SKM-1 treated with dmso at 0.1 percent for 144 hours (cell line): ENCODE data around the gene UBE2G2.
A peak's percentile ranks its signal among the peaks of the same experiment; 100 is the strongest.

Source experiments
- DNase-seq: peaks from one replicate; lab custom pipeline; 2025; ENCODE audit not compliant: unreplicated experiment; lab: John Stamatoyannopoulos, UW

UBE2G2 gene

GRCh38 chr21:44730951-44731579 lies 70.6 kb downstream of the UBE2G2 start:
- peak; percentile 70 for DNase-seq

DNA sequence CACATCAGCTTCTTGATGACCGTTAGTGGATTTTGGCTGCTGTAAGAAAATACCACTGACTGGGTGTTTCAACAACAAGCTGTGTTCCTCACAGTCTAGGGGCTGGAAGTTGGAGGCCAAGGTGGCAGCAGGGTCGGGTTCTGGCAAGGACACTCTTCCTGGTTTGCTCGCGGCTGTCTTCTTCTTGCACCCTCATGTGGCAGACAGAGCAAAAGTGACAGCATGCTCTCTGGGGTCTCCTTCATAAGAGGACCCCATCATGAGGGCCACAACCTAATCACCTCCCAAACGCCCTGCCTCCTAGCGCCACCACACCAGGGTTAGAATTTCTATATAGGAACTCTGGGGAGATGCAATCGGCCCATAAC lies 71.6 kb downstream of the UBE2G2 start:
- no peak for DNase-seq

GRCh38 chr21:44729336-44730027 lies 72.1 kb downstream of the UBE2G2 start:
- no peak for DNase-seq

DNA sequence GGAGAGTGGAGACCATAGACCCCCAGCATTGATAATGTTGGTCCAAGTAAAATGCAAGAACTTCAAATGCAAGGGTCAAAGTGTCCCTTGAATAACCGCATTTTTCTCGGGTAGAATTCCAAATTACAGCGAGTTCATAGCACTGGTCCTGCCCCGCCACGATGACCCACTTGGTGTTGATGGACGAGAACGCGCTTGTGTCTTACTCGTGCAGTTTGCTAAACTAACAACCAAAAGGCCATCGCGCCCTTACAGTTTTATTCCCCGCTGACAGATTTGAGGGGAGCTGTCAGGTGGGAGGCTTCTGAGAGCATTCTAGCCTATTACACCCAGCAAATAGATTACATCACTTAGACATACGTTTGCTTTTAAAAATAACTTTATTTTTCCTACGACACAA lies 72.9 kb downstream of the UBE2G2 start:
- DNase-seq = no peak

GRCh38 chr21:44727757-44728156 lies 73.9 kb downstream of the UBE2G2 start:
- no peak for DNase-seq

- DNase-seq = no peak
Measured at GRCh38 chr21:44727321-44727720, 74.3 kb downstream of the UBE2G2 start.

GRCh38 chr21:44726826-44727225 lies 74.8 kb downstream of the UBE2G2 start:
- no peak for DNase-seq

GRCh38 chr21:44724926-44725325 lies 76.7 kb downstream of the UBE2G2 start:
- DNase-seq = no peak

- no peak for DNase-seq
Measured at GRCh38 chr21:44724196-44724595, 77.4 kb downstream of the UBE2G2 start.

- DNase-seq = no peak
Measured at GRCh38 chr21:44723177-44724131, 78.2 kb downstream of the UBE2G2 start.

DNA sequence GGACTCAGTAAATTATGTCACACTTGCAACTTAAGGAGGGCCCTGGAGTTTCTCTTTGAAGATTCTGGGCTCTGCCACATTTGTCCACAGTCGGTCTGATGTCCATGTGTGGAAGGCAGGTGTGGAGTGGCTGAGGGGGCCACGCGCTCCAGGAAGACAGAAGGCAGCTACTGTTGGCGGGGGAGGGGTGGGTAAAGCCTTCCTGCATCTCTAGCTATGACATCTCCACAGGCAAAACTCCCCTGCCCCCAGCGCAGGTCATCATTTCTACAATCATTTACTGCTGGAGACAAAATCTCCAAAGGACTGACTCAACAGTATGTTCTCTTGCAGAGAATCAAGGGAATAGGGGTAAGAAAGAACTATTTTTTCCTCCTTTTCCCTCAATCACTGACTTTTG lies 78.9 kb downstream of the UBE2G2 start:
- no peak for DNase-seq

DNA sequence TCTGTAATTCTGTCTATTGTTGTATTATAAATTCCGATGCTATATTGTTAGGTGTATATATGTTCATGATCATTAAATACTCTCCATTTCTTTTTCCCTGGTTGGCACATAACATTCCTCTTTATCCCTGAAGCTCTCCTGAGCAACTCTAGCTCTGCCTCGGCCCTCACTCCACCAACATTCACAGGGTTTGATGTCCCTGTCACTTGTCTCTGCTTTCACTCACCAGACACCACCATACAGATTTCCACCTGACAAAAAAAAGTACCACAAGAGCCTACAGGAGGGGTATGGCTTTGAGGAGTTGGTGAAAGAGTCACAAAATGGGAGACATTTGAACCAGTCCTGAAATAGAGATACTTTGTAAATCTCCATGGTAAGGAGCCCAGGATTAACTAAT lies 81.5 kb downstream of the UBE2G2 start:
- no peak for DNase-seq
